SK-N-SH treated with all-trans-retinoic acid at 6 μM for 48 hours (cell line): Measurements from ENCODE around the gene GUCD1.

Experiments
- ATAC-seq: fragments of 200-7000 bp; cut with Tn5 transposase; 3 replicates; pipeline ENCODE4 v1.9.1; 2020; ENCODE audit warnings: mild to moderate bottlenecking, moderate library complexity
- ARNTL ChIP-seq: fragments of 450-650 bp; formaldehyde crosslinking; IDR thresholded peaks from 2 replicates; pipeline ENCODE4 v1.5.0; 2020; ENCODE audit warnings: low read depth, mild to moderate bottlenecking, moderate library complexity, borderline replicate concordance
- BACH2 ChIP-seq: fragments of 250-450 bp; sonication (Bioruptor Pico); IDR thresholded peaks from 2 replicates; pipeline ENCODE4 v1.9.0; 2021; ENCODE audit warnings: mild to moderate bottlenecking, borderline replicate concordance
- CSDC2 ChIP-seq: fragments of 250-450 bp; sonication (Bioruptor Pico); IDR thresholded peaks from 2 replicates; pipeline ENCODE4 v1.5.0; 2020; ENCODE audit warnings: mild to moderate bottlenecking, moderate library complexity
- CSRNP3 ChIP-seq: fragments of 250-450 bp; sonication (Bioruptor Pico); IDR thresholded peaks from 2 replicates; pipeline ENCODE4 v1.5.1; 2021; ENCODE audit warnings: mild to moderate bottlenecking, moderate library complexity
- ESRRG ChIP-seq: fragments of 250-450 bp; sonication (Bioruptor Pico); IDR thresholded peaks from 2 replicates; pipeline ENCODE4 v1.6.1; 2021; ENCODE audit warnings: mild to moderate bottlenecking
- GLIS3 ChIP-seq: fragments of 250-450 bp; sonication (Bioruptor Pico); IDR thresholded peaks from 2 replicates; pipeline ENCODE4 v1.5.0; 2020; ENCODE audit warnings: mild to moderate bottlenecking, moderate library complexity
- ISL1 ChIP-seq: fragments of 250-450 bp; sonication (Bioruptor Pico); IDR thresholded peaks from 2 replicates; pipeline ENCODE4 v2.1.2; 2022; ENCODE audit warnings: mild to moderate bottlenecking, moderate library complexity
- OSR1 ChIP-seq: fragments of 250-450 bp; sonication (Bioruptor Pico); IDR thresholded peaks from 2 replicates; pipeline ENCODE4 v1.8.0; 2022; ENCODE audit warnings: moderate library complexity, mild to moderate bottlenecking, inconsistent platforms
- PATZ1 ChIP-seq: fragments of 250-450 bp; sonication (Bioruptor Pico); IDR thresholded peaks from 2 replicates; pipeline ENCODE4 v1.8.0; 2020; ENCODE audit warnings: mild to moderate bottlenecking, moderate library complexity, borderline replicate concordance
- POU6F1 ChIP-seq: fragments of 250-450 bp; sonication (Bioruptor Pico); IDR thresholded peaks from 2 replicates; pipeline ENCODE4 v1.8.0; 2021; ENCODE audit warnings: low read depth, mild to moderate bottlenecking, moderate library complexity, borderline replicate concordance
- PPARA ChIP-seq: fragments of 250-450 bp; sonication (Bioruptor Pico); IDR thresholded peaks from 2 replicates; pipeline ENCODE4 v1.5.0; 2020; ENCODE audit warnings: mild to moderate bottlenecking, borderline replicate concordance
- RARB ChIP-seq: fragments of 250-450 bp; sonication (Bioruptor Pico); IDR thresholded peaks from 2 replicates; pipeline ENCODE4 v1.8.0; 2021; ENCODE audit warnings: mild to moderate bottlenecking, moderate library complexity
- SNAI2 ChIP-seq: fragments of 250-450 bp; sonication (Bioruptor Pico); IDR thresholded peaks from 2 replicates; pipeline ENCODE4 v1.5.0; 2020; ENCODE audit warnings: mild to moderate bottlenecking, moderate library complexity
- TCF4 ChIP-seq: fragments of 250-450 bp; sonication (Bioruptor Pico); IDR thresholded peaks from 2 replicates; pipeline ENCODE4 v1.8.0; 2021; ENCODE audit warnings: mild to moderate bottlenecking, moderate library complexity, borderline replicate concordance
- TOX ChIP-seq: fragments of 250-450 bp; sonication (Bioruptor Pico); IDR thresholded peaks from 2 replicates; pipeline ENCODE4 v1.8.0; 2021; ENCODE audit warnings: mild to moderate bottlenecking, moderate library complexity, borderline replicate concordance
- ZC3H10 ChIP-seq: fragments of 250-450 bp; sonication (Bioruptor Pico); IDR thresholded peaks from 2 replicates; pipeline ENCODE4 v1.5.1; 2021; ENCODE audit warnings: mild to moderate bottlenecking, moderate library complexity
- ZFP3 ChIP-seq: fragments of 250-450 bp; sonication (Bioruptor Pico); IDR thresholded peaks from 2 replicates; pipeline ENCODE4 v1.5.0; 2020; ENCODE audit warnings: mild to moderate bottlenecking, moderate library complexity
- ZFP30 ChIP-seq: fragments of 450-650 bp; formaldehyde crosslinking; IDR thresholded peaks from 2 replicates; pipeline ENCODE4 v1.5.0; 2022; ENCODE audit warnings: mild to moderate bottlenecking, moderate library complexity
- ZNF565 ChIP-seq: fragments of 450-650 bp; formaldehyde crosslinking; conservative IDR thresholded peaks from 2 replicates; pipeline ENCODE4 v1.5.0; 2020; ENCODE audit warnings: low read depth, mild to moderate bottlenecking, moderate library complexity
- ZNF8 ChIP-seq: fragments of 450-650 bp; formaldehyde crosslinking; IDR thresholded peaks from 2 replicates; pipeline ENCODE4 v1.5.0; 2020; ENCODE audit warnings: mild to moderate bottlenecking, moderate library complexity

GUCD1 gene

GRCh38 chr22:24502034-24502433, 52.9 kb downstream of the GUCD1 start (continued):
- TF ChIP-seq CSDC2 (CRISPR knock-in tag): no peak
- no peak for TF ChIP-seq TCF4 (CRISPR knock-in tag)
- TF ChIP-seq, all 23 proteins: peak for 0

- ATAC-seq: no peak
- TF ChIP-seq TOX: no peak
These were observed 53.5 kb downstream of the GUCD1 start for GRCh38 chr22:24501301-24502005.

GRCh38 chr22:24500277-24500820, 54.6 kb downstream of the GUCD1 start:
- no peak for TF ChIP-seq CSRNP3 (CRISPR knock-in tag)
- ATAC-seq: no peak

GRCh38 chr22:24499706-24500276, 55.1 kb downstream of the GUCD1 start:
- no peak for ATAC-seq
- no peak for TF ChIP-seq GLIS3 (CRISPR knock-in tag)
- TF ChIP-seq ZFP3 (CRISPR knock-in tag): no peak
- TF ChIP-seq ARNTL: no peak

- ATAC-seq: no peak
- TF ChIP-seq ZFP3 (CRISPR knock-in tag): no peak
- TF ChIP-seq ZNF565 (CRISPR knock-in tag): no peak
- TF ChIP-seq TOX: no peak
- no peak for TF ChIP-seq PPARA (CRISPR knock-in tag)
- no peak for TF ChIP-seq OSR1 (CRISPR knock-in tag)
- TF ChIP-seq PATZ1 (CRISPR knock-in tag): no peak
- TF ChIP-seq GLIS3 (CRISPR knock-in tag): no peak
- TF ChIP-seq ISL1: no peak
- no peak for TF ChIP-seq SNAI2 (CRISPR knock-in tag)
- TF ChIP-seq ARNTL: no peak
- TF ChIP-seq ZFP30 (CRISPR knock-in tag): no peak
- no peak for TF ChIP-seq CSDC2 (CRISPR knock-in tag)
- TF ChIP-seq RARB (CRISPR knock-in tag): no peak
- TF ChIP-seq CSRNP3 (CRISPR knock-in tag): no peak
- no peak for TF ChIP-seq ZC3H10 (CRISPR knock-in tag)
- TF ChIP-seq POU6F1: no peak
- no peak for TF ChIP-seq TCF4 (CRISPR knock-in tag)
These were observed 56.1 kb downstream of the GUCD1 start for GRCh38 chr22:24498824-24499223.

- TF ChIP-seq OSR1 (CRISPR knock-in tag): no peak
- no peak for TF ChIP-seq ZNF565 (CRISPR knock-in tag)
- TF ChIP-seq ZNF8 (CRISPR knock-in tag): no peak
- no peak for TF ChIP-seq PPARA (CRISPR knock-in tag)
- no peak for TF ChIP-seq ESRRG (CRISPR knock-in tag)
- no peak for TF ChIP-seq ZFP3 (CRISPR knock-in tag)
- TF ChIP-seq ZC3H10 (CRISPR knock-in tag): no peak
- no peak for TF ChIP-seq CSRNP3 (CRISPR knock-in tag)
- TF ChIP-seq GLIS3 (CRISPR knock-in tag): no peak
- no peak for TF ChIP-seq BACH2 (CRISPR knock-in tag)
- TF ChIP-seq ARNTL: no peak
- TF ChIP-seq ISL1: no peak
- no peak for TF ChIP-seq RARB (CRISPR knock-in tag)
- no peak for ATAC-seq
These were observed 57.1 kb downstream of the GUCD1 start for GRCh38 chr22:24497841-24498258.
